Ishikawa (cell line): ENCODE data around the gene ADARB1.

Experiments
- CEBPB ChIP-seq: IDR thresholded peaks from 2 replicates; pipeline ENCODE4 v1.6.1; 2012
- CREB1 ChIP-seq: IDR thresholded peaks from 2 replicates; pipeline ENCODE4 v1.6.1; 2012; ENCODE audit warnings: low read depth
- EGR1 ChIP-seq: IDR thresholded peaks from 2 replicates; pipeline ENCODE4 v1.6.1; 2012
- EP300 ChIP-seq: IDR thresholded peaks from 2 replicates; pipeline ENCODE4 v1.6.1; 2012; ENCODE audit warnings: borderline replicate concordance
- FOXM1 ChIP-seq: IDR thresholded peaks from 2 replicates; pipeline ENCODE4 v1.6.1; 2012; ENCODE audit warnings: low read depth, borderline replicate concordance
- MAX ChIP-seq: IDR thresholded peaks from 2 replicates; pipeline ENCODE4 v1.6.1; 2012
- NFIC ChIP-seq: IDR thresholded peaks from 2 replicates; pipeline ENCODE4 v1.6.1; 2012
- RAD21 ChIP-seq: IDR thresholded peaks from 2 replicates; pipeline ENCODE4 v1.6.1; 2012; ENCODE audit warnings: low read depth
- REST ChIP-seq: IDR thresholded peaks from 2 replicates; pipeline ENCODE4 v1.6.1; 2012; ENCODE audit warnings: low read depth, mild to moderate bottlenecking
- TAF1 ChIP-seq: IDR thresholded peaks from 2 replicates; pipeline ENCODE4 v1.6.1; 2012; ENCODE audit warnings: low read depth, mild to moderate bottlenecking
- TCF12 ChIP-seq: IDR thresholded peaks from 2 replicates; pipeline ENCODE4 v1.6.1; 2012; ENCODE audit warnings: low read depth
- TEAD4 ChIP-seq: IDR thresholded peaks from 2 replicates; pipeline ENCODE4 v1.6.1; 2012
- USF1 ChIP-seq: IDR thresholded peaks from 2 replicates; pipeline ENCODE4 v1.6.1; 2012
- YY1 ChIP-seq: IDR thresholded peaks from 2 replicates; pipeline ENCODE4 v1.6.1; 2012; ENCODE audit warnings: low read depth
- ZBTB7A ChIP-seq: IDR thresholded peaks from 2 replicates; pipeline ENCODE4 v1.6.1; 2012; ENCODE audit warnings: low read depth

ADARB1 gene

GRCh38 chr21:45122432-45123132 lies 48.2 kb downstream of the ADARB1 start:
- TF ChIP-seq TEAD4, result no peak
- no peak for TF ChIP-seq MAX
- TF ChIP-seq NFIC, result no peak
- no peak for TF ChIP-seq CEBPB
- no peak for TF ChIP-seq TCF12
- no peak for TF ChIP-seq ZBTB7A
- TF ChIP-seq REST, result no peak
- TF ChIP-seq CREB1, result no peak
- TF ChIP-seq FOXM1, result no peak
- TF ChIP-seq USF1, result no peak
- no peak for TF ChIP-seq YY1
- no peak for TF ChIP-seq EGR1
- TF ChIP-seq TAF1, result no peak
- TF ChIP-seq RAD21, result no peak
- no peak for TF ChIP-seq EP300

- no peak for TF ChIP-seq ZBTB7A
- TF ChIP-seq FOXM1, result no peak
- no peak for TF ChIP-seq RAD21
- no peak for TF ChIP-seq CREB1
- TF ChIP-seq EP300, result no peak
- no peak for TF ChIP-seq NFIC
- no peak for TF ChIP-seq TAF1
- no peak for TF ChIP-seq YY1
- no peak for TF ChIP-seq TEAD4
- no peak for TF ChIP-seq CEBPB
- TF ChIP-seq MAX, result no peak
- no peak for TF ChIP-seq TCF12
- TF ChIP-seq REST, result no peak
Observed at GRCh38 chr21:45123440-45123839, 49.1 kb downstream of the ADARB1 start.

- TF ChIP-seq CEBPB (no peak), TCF12 (no peak), RAD21 (no peak), CREB1 (no peak), TAF1 (no peak), EP300 (no peak), EGR1 (no peak), MAX (no peak), FOXM1 (no peak), YY1 (no peak), TEAD4 (no peak), NFIC (no peak)
Observed at GRCh38 chr21:45124596-45124995, 50.2 kb downstream of the ADARB1 start.

GRCh38 chr21:45125357-45125756 lies 51.0 kb downstream of the ADARB1 start:
- TF ChIP-seq USF1, result no peak
- no peak for TF ChIP-seq MAX
- no peak for TF ChIP-seq ZBTB7A
- TF ChIP-seq TCF12, result no peak
- no peak for TF ChIP-seq RAD21
- TF ChIP-seq TAF1, result no peak
- TF ChIP-seq TEAD4, result no peak
- no peak for TF ChIP-seq FOXM1
- TF ChIP-seq CREB1, result no peak
- no peak for TF ChIP-seq EP300
- TF ChIP-seq EGR1, result no peak
- TF ChIP-seq CEBPB, result no peak
- no peak for TF ChIP-seq YY1
- no peak for TF ChIP-seq NFIC
- no peak for TF ChIP-seq REST
